Activated CD8-positive, alpha-beta memory T cell treated with anti-CD3 and anti-CD28 coated beads, Interleukin-2, amount 10 ng/mL, durations not matched to agents 7 days and 5 days (primary cell): ENCODE results near the gene ICAM4. TPM values are rescaled to one million over a fixed set of nuclear protein-coding genes. Genes with fewer than 3 reads are reported as not detected.
"Not testable (repeated sequence)": the region's sequence is repeated elsewhere in the genome, so short reads cannot be mapped to it uniquely, and the experiment has no call there.

Source experiments
- ATAC-seq: fragments of 150-1000 bp; cut with Tn5 transposase; one replicate; pipeline ENCODE4 v1.10.0; 2021; ENCODE audit warnings: moderate library complexity
- CTCF ChIA-PET: fragments of 350-600 bp; sonication (Branson Sonifier 250); formaldehyde crosslinking; loops from one replicate; lab custom pipeline; 2021; ENCODE audit warnings: antibody characterized with exemption; lab: Charles Lee
- DNase-seq: peaks from one replicate; pipeline ENCODE4 v3.0.0-alpha.2; 2020
- H3K27ac Mint-ChIP-seq: one replicate; pipeline ENCODE4 v1.8.0; 2021; ENCODE audit warnings: mild to moderate bottlenecking, mixed read lengths
- H3K27me3 Mint-ChIP-seq: one replicate; pipeline ENCODE4 v1.8.0; 2021; ENCODE audit warnings: mixed read lengths
- H3K36me3 Mint-ChIP-seq: one replicate; pipeline ENCODE4 v1.8.0; 2021; ENCODE audit warnings: mild to moderate bottlenecking, mixed read lengths
- H3K4me1 Mint-ChIP-seq: one replicate; pipeline ENCODE4 v1.8.0; 2021; ENCODE audit warnings: mixed read lengths
- H3K4me3 Mint-ChIP-seq: one replicate; pipeline ENCODE4 v1.8.0; 2021; ENCODE audit warnings: mild to moderate bottlenecking, moderate library complexity, mixed read lengths
- H3K9me3 Mint-ChIP-seq: one replicate; pipeline ENCODE4 v1.8.0; 2022; ENCODE audit warnings: low read depth, mixed read lengths
- total RNA-seq, 2 experiments: library from RNA; stranded (reverse); gene quantifications; one replicate each; pipeline ENCODE4 v1.2.3, GENCODE V29; 2021

The ICAM4 gene
- total RNA-seq, 2 experiments from 2014 or later = 0.89 to 0.99 TPM

DNA sequence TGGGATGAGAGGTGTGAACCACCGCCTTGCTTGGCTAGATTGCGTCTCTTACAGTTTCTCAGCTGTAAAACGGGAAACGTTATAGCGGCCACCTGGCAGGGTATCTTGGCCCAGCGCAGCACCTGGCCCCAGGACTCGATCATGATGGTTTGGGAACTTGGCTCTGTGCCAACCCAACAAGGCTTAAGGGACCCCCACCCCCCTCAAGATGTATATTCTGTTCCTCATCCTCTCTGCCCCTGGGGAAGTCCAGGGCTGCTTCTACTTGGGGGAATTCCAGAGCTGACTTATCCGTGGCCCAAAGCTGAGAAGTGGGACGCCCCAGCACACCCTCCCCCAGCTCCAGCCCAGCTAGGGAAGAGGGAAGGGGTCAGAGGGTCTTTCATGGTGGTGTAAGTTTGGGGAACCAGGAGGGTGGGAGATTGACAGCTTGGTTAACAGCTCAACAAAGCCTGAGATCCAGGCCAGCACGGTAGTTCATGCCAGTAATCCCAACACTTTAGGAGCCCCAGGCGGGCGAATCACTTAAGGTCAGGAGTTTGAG lies 15.1 kb upstream of the ICAM4 start:
- H3K27ac Mint-ChIP-seq = peak overlapping the region; percentile 89
- H3K27me3 Mint-ChIP-seq = no peaks in the 10 kb centered on the region
- peak overlapping the region; percentile 81 for H3K4me3 Mint-ChIP-seq
- no peaks in the 10 kb centered on the region for H3K9me3 Mint-ChIP-seq
- H3K36me3 Mint-ChIP-seq = peaks cover 18% of the 10 kb centered on the region
- peak; percentile 4 for ATAC-seq
- H3K4me1 Mint-ChIP-seq = peaks cover 39% of the 10 kb centered on the region
- CTCF ChIA-PET = interaction anchor here (0.7 to 7.5 kb wide), 25 partner anchors 8 to 341 kb away, joined by 3 to 320 read pairs (median 8); partner anchors contain the start of genes CDC37, ICAM4, ICAM5 and MRPL4
- DNase-seq = peak; percentile 57

DNA sequence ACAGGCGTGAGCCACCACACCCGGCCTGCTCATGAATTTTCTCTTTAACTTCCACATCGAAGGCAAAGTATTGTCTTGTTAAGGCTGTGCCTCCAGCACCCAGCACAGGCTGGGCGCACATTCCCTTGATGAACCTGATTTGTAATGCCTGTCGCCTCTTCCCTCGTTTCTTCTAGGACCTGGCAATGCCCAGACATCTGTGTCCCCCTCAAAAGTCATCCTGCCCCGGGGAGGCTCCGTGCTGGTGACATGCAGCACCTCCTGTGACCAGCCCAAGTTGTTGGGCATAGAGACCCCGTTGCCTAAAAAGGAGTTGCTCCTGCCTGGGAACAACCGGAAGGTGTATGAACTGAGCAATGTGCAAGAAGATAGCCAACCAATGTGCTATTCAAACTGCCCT lies 12.2 kb upstream of the ICAM4 start:
- H3K4me1 Mint-ChIP-seq = peaks cover 51% of the 10 kb centered on the region
- CTCF ChIA-PET = interaction anchor here (1.1 to 2.3 kb wide), 4 partner anchors 14 to 59 kb away, joined by 3 to 9 read pairs (median 4); partner anchors contain the start of genes ICAM5 and RAVER1
- H3K27me3 Mint-ChIP-seq = no peaks in the 10 kb centered on the region
- H3K36me3 Mint-ChIP-seq = peaks cover 30% of the 10 kb centered on the region
- peak overlapping the region; percentile 14 for H3K27ac Mint-ChIP-seq
- ATAC-seq (no peak), DNase-seq (no peak)
- H3K9me3 Mint-ChIP-seq = no peaks in the 10 kb centered on the region
- no peak overlapping the region for H3K4me3 Mint-ChIP-seq

DNA sequence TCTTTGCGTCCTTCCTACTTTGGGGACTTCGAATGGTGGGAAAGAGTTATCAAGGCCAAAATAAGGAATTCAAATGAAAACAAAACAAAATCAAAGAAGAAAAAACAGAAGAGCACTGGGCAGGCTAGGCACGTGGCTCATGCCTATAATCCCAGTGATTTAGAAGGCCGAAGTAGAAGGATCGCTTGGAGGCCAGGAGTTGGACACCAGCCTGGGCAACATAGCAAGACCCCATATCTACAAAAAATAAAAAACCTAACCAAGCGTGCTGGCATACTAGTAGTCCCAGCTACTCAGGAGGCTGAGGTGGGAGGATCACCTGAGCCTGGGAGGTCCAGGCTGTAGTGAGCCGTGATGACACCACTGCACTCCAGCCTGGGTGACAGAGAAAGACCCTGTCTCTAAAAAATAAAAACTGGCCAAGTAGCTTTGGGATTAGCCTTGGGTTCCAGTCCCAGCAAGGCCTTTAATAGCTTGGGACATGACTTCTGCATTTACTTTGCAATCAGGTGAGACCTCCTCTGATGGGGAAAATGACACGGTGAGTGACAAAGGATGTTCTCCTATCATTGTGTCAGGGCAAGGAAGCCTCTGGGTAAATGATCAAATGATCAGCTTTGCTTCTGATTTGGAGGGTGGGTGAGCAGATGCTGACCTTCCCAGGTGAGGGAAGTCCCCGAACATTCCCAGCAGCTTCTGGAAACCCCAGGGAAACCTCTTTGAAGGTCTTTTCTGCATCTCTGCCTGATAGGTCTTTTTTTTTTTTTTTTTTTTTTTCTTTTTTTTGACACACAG lies 8.8 kb upstream of the ICAM4 start:
- Mint-ChIP-seq H3K27me3 (no peaks in the 10 kb centered on the region), H3K4me1 (peaks cover 43% of the 10 kb centered on the region), H3K9me3 (no peaks in the 10 kb centered on the region), H3K4me3 (no peak overlapping the region), H3K36me3 (peaks cover 40% of the 10 kb centered on the region), H3K27ac (peak overlapping the region; percentile 47)
- no peak for ATAC-seq
- no peak for DNase-seq
- CTCF ChIA-PET = interaction anchor here (0.9 to 3.4 kb wide), 6 partner anchors 8 to 113 kb away, joined by 3 to 55 read pairs (median 3); partner anchors contain the start of gene ICAM1

DNA sequence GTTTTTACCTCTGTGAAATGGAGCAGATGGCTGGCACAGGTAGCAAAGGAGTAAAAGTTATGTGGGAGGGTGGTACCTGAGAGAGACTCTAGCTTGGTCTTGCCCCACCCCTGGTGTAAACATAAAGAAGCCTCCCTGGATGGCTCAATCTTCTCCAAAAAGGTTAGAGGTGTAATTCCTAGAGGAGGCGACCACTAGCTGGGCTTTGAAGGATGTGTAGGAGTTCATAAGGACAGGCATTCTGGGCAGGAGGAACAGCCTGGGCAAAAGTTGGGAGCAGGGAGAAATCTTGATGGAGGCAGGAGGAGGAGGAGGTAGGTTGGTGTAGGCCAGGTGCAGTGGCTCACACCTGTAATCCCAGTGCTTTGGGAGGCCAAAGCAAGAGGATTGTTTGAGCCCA lies 7.8 kb upstream of the ICAM4 start:
- Mint-ChIP-seq H3K36me3 (peaks cover 44% of the 10 kb centered on the region), H3K4me1 (peaks cover 41% of the 10 kb centered on the region), H3K9me3 (no peaks in the 10 kb centered on the region), H3K27me3 (no peaks in the 10 kb centered on the region), H3K27ac (peak overlapping the region; percentile 67), H3K4me3 (no peak overlapping the region)
- no peak for DNase-seq
- no peak for ATAC-seq
- CTCF ChIA-PET = interaction anchor here (0.9 to 3.4 kb wide), 6 partner anchors 9 to 112 kb away, joined by 3 to 55 read pairs (median 4); partner anchors contain the start of genes ICAM1 and ICAM5

DNA sequence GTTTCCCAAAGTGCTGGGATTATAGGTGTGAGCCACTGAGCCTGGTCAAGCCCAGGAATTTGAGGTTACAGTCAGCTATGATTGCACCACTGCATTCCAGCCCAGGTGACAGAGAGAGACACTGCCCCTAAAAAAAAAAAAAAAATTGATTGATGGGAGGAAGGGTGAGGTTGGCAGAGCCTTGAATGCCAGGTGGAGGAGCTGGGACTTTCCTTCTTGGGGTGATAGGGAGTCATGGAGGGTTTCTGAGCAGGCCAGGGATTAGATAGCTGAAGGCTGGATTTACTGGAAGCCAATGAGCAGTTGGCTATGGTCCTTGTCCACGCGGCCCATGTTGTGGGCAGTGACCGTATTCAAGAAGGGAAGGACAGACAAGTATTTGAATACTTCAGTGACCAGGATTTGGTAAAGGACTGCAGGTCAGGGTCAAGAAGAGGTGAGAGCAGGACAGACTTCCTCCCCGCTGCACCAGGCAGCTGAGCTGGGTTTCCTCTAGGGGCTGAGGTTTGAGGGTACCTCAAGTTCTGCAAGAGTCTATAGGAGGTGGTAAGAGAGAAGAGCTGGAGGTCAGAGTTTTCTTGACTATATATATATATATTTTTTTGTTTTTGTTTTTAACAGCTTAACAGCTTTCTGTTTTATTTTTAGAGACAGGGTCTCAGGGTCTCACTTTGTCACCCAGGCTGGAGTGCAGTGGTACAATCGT lies 6.9 kb upstream of the ICAM4 start:
- no peaks in the 10 kb centered on the region for H3K27me3 Mint-ChIP-seq
- H3K4me3 Mint-ChIP-seq = peak overlapping the region; percentile 40
- CTCF ChIA-PET = interaction anchor here (0.7 to 3.4 kb wide), 15 partner anchors 10 to 148 kb away, joined by 3 to 55 read pairs (median 4); partner anchors contain the start of genes ICAM1 and ICAM5
- peak; percentile 75 for ATAC-seq
- H3K4me1 Mint-ChIP-seq = peaks cover 34% of the 10 kb centered on the region
- H3K36me3 Mint-ChIP-seq = peaks cover 47% of the 10 kb centered on the region
- H3K9me3 Mint-ChIP-seq = no peaks in the 10 kb centered on the region
- peak; percentile 60 for DNase-seq
- peak overlapping the region; percentile 75 for H3K27ac Mint-ChIP-seq

DNA sequence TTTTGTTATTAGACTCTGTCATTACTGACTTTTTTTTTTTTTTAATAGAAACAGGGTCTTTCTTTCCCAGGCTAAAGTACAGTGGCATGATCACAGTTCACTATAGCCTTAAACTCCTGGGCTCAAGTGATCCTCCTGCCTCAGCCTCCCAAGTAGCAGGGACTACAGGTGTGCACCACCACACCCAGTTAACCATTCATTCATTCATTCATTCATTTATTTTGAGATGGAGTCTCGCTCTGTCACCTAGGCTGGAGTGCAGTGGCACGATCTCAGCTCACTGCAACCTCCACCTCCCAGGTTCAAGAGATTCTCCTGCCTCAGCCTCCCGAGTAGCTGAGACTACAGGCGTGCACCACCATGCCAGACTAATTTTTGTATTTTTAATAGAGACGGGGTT lies 4.7 kb upstream of the ICAM4 start:
- not testable (repeated sequence) for H3K27me3 Mint-ChIP-seq, DNase-seq, H3K27ac Mint-ChIP-seq, ATAC-seq, H3K4me3 Mint-ChIP-seq, H3K9me3 Mint-ChIP-seq
- Mint-ChIP-seq H3K4me1 (peaks cover 50% of the 10 kb centered on the region), H3K36me3 (peaks cover 55% of the 10 kb centered on the region)
- CTCF ChIA-PET = interaction anchor here (0.9 kb wide), 1 partner anchor 107 kb away, joined by 3 read pairs; no protein-coding TSS in a partner anchor

DNA sequence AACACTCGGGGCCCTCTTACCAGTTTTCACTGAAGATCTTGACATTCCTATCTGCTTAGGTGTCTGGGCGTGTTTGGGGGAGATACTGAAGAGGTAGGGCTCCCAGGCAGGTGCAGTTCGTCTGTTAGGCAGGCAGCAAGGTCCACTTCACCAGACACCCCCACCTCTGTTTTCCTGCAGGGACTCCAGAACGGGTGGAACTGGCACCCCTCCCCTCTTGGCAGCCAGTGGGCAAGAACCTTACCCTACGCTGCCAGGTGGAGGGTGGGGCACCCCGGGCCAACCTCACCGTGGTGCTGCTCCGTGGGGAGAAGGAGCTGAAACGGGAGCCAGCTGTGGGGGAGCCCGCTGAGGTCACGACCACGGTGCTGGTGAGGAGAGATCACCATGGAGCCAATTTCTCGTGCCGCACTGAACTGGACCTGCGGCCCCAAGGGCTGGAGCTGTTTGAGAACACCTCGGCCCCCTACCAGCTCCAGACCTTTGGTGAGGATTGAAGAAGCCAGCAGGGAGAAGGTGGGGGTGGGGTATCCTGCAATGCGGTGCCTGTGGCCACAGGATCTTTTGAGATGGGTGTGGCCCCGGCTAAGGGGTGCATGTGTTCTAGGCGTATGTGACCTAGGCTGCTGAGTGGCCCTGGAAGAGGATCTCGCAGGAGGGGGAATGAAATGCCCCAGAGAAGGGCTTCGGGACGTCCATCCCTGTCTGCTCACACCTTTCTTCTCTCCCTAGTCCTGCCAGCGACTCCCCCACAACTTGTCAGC lies 3.3 kb upstream of the ICAM4 start:
- ATAC-seq (no peak), DNase-seq (no peak)
- CTCF ChIA-PET = interaction anchor here (0.9 to 4.6 kb wide), 3 partner anchors 12 to 105 kb away, joined by 3 to 20 read pairs (median 9); partner anchors contain the start of gene ICAM1
- H3K4me3 Mint-ChIP-seq = no peak overlapping the region
- peaks cover 50% of the 10 kb centered on the region for H3K36me3 Mint-ChIP-seq
- H3K27me3 Mint-ChIP-seq = peaks cover 11% of the 10 kb centered on the region
- H3K27ac Mint-ChIP-seq = no peak overlapping the region
- no peaks in the 10 kb centered on the region for H3K9me3 Mint-ChIP-seq
- peaks cover 55% of the 10 kb centered on the region for H3K4me1 Mint-ChIP-seq

DNA sequence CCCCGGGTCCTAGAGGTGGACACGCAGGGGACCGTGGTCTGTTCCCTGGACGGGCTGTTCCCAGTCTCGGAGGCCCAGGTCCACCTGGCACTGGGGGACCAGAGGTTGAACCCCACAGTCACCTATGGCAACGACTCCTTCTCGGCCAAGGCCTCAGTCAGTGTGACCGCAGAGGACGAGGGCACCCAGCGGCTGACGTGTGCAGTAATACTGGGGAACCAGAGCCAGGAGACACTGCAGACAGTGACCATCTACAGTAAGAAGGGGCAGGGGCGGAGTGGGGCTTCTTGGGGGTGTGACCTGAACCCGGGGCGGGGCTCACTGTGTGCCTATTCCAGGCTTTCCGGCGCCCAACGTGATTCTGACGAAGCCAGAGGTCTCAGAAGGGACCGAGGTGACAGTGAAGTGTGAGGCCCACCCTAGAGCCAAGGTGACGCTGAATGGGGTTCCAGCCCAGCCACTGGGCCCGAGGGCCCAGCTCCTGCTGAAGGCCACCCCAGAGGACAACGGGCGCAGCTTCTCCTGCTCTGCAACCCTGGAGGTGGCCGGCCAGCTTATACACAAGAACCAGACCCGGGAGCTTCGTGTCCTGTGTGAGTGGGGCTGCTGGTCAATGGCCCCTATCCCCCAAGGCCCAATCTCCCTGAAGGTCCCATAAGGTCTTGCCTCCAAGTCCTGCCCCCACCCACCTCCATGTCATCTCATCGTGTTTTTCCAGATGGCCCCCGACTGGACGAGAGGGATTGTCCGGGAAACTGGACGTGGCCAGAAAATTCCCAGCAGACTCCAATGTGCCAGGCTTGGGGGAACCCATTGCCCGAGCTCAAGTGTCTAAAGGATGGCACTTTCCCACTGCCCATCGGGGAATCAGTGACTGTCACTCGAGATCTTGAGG lies 2.4 kb upstream of the ICAM4 start:
- no peaks in the 10 kb centered on the region for H3K9me3 Mint-ChIP-seq
- H3K4me3 Mint-ChIP-seq = no peak overlapping the region
- H3K36me3 Mint-ChIP-seq = peaks cover 45% of the 10 kb centered on the region
- CTCF ChIA-PET = interaction anchor here (1.4 to 10.1 kb wide), 3 partner anchors 14 to 105 kb away, joined by 5 to 116 read pairs (median 20); partner anchors contain the start of gene ICAM1
- DNase-seq = no peak
- peaks cover 59% of the 10 kb centered on the region for H3K4me1 Mint-ChIP-seq
- ATAC-seq = no peak
- no peak overlapping the region for H3K27ac Mint-ChIP-seq
- H3K27me3 Mint-ChIP-seq = peaks cover 19% of the 10 kb centered on the region

DNA sequence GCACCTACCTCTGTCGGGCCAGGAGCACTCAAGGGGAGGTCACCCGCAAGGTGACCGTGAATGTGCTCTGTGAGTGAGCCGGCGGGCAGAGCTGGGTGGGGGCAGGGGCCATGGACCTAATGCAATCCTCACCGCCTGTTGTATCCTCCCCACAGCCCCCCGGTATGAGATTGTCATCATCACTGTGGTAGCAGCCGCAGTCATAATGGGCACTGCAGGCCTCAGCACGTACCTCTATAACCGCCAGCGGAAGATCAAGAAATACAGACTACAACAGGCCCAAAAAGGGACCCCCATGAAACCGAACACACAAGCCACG lies 1.8 kb upstream of the ICAM4 start:
- peaks cover 54% of the 10 kb centered on the region for H3K4me1 Mint-ChIP-seq
- H3K27ac Mint-ChIP-seq = no peak overlapping the region
- H3K27me3 Mint-ChIP-seq = peaks cover 21% of the 10 kb centered on the region
- CTCF ChIA-PET = interaction anchor here (1.4 to 10.1 kb wide), 3 partner anchors 14 to 104 kb away, joined by 5 to 116 read pairs (median 20); partner anchors contain the start of gene ICAM1
- ATAC-seq = no peak
- H3K4me3 Mint-ChIP-seq = no peak overlapping the region
- DNase-seq = no peak
- peaks cover 42% of the 10 kb centered on the region for H3K36me3 Mint-ChIP-seq
- no peaks in the 10 kb centered on the region for H3K9me3 Mint-ChIP-seq

DNA sequence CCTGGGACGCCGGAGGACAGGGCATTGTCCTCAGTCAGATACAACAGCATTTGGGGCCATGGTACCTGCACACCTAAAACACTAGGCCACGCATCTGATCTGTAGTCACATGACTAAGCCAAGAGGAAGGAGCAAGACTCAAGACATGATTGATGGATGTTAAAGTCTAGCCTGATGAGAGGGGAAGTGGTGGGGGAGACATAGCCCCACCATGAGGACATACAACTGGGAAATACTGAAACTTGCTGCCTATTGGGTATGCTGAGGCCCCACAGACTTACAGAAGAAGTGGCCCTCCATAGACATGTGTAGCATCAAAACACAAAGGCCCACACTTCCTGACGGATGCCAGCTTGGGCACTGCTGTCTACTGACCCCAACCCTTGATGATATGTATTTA lies 1.4 kb upstream of the ICAM4 start:
- H3K36me3 Mint-ChIP-seq = peaks cover 40% of the 10 kb centered on the region
- H3K27ac Mint-ChIP-seq = no peak overlapping the region
- no peak for ATAC-seq
- peaks cover 25% of the 10 kb centered on the region for H3K27me3 Mint-ChIP-seq
- H3K4me3 Mint-ChIP-seq = no peak overlapping the region
- H3K4me1 Mint-ChIP-seq = peaks cover 54% of the 10 kb centered on the region
- no peaks in the 10 kb centered on the region for H3K9me3 Mint-ChIP-seq
- no peak for DNase-seq
- CTCF ChIA-PET = interaction anchor here (1.4 to 10.1 kb wide), 4 partner anchors 15 to 104 kb away, joined by 5 to 116 read pairs (median 12); partner anchors contain the start of gene ICAM1

DNA sequence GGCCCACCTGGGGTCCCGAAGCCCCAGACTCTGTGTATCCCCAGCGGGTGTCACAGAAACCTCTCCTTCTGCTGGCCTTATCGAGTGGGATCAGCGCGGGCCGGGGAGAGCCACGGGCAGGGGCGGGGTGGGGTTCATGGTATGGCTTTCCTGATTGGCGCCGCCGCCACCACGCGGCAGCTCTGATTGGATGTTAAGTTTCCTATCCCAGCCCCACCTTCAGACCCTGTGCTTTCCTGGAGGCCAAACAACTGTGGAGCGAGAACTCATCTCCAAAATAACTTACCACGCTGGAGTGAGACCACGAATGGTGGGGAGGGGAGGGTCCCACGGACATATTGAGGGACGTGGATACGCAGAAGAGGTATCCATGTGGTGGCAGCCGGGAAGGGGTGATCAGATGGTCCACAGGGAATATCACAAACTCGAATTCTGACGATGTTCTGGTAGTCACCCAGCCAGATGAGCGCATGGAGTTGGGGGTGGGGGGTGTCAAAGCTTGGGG lies 2.0 kb downstream of the ICAM4 start:
- H3K36me3 Mint-ChIP-seq = peaks cover 28% of the 10 kb centered on the region
- H3K27ac Mint-ChIP-seq = peak overlapping the region; percentile 49
- CTCF ChIA-PET = interaction anchor here (0.9 to 10.1 kb wide), 10 partner anchors 9 to 129 kb away, joined by 3 to 116 read pairs (median 4); partner anchors contain the start of gene ICAM1
- peaks cover 73% of the 10 kb centered on the region for H3K4me1 Mint-ChIP-seq
- H3K27me3 Mint-ChIP-seq = peaks cover 57% of the 10 kb centered on the region
- H3K4me3 Mint-ChIP-seq = peak overlapping the region; percentile 68
- H3K9me3 Mint-ChIP-seq = no peaks in the 10 kb centered on the region
- ATAC-seq (peak; percentile 8), DNase-seq (peak; percentile 64)
